ENCODE results near the gene KCTD10.

The KCTD10 gene, protein sequence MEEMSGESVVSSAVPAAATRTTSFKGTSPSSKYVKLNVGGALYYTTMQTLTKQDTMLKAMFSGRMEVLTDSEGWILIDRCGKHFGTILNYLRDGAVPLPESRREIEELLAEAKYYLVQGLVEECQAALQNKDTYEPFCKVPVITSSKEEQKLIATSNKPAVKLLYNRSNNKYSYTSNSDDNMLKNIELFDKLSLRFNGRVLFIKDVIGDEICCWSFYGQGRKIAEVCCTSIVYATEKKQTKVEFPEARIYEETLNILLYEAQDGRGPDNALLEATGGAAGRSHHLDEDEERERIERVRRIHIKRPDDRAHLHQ

DNA sequence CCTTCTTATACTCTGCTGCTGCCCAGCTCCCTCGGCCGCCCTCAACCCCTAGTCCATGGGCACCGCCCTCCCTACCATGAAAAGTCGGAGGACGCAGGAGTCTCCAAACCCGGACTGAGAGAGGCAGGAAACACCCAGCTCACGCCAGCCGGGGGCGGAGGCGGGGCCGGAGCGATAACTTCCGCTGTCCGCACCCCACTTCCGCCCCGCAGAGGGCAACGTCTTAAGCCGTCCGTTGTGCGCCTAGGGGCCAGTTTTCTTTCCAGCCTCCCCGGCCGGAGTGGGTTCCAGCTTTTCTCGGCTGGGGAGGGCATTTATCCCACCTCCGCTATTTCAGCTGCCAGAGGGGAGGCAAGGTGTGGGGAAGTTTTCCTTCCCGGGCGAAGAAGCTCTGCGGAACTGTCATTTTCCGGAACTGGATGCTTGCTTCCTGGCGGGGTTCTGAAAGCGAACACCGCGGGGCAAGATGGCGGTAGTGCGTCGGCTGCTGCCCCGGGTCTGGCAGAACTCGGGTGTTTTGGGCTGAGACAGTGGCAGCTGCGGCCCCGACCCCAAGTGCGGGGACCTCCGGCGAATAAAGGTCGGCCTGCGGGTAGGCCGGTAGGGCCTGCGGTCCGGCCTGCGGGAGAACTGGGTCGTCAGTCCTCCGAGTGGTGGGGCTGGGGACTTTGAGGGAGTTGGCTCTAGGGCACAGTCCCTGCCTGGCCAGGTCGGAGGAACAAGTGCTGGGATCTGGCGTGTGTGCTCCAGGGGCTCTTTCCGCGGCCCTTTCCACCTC lies at the start of gene KCTD10, which contains the start of gene UBE3B:
KCTD10 (minus strand) TSS at position 116 of the 778 bp plus-strand sequence; CDS start at position 78, 38 bp downstream.
UBE3B (plus strand) TSS at position 450 of the 778 bp plus-strand sequence. CDS start 5,918 bp downstream, outside the sequence.
- ATAC-seq: peak; percentile 98
- Mint-ChIP-seq H3K9me3 (no peaks in the 10 kb centered on the region), H3K4me1 (peaks cover 41% of the 10 kb centered on the region), H3K36me3 (no peaks in the 10 kb centered on the region), H3K4me3 (peak within 1 kb of the TSS; percentile 98), H3K27ac (peak within 1 kb of the TSS; percentile 98), H3K27me3 (no peaks in the 10 kb centered on the region)

DNA sequence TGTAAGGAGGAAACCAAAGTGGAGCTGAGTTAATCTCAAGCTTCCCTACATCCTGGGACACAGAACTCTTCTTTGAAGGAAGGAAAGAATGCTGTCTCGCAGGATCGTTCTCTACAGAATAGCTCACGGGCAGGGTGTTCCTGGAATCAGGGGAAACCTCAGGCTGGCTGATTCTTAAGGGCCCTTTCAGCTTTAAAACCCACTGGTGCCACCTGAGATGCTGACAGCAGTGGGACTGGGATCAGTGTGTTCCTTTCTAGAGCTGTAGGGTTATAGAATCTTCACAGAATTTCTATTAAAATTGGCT lies 48.1 kb upstream of the KCTD10 start:
- H3K4me1 Mint-ChIP-seq: no peaks in the 10 kb centered on the region
- H3K27me3 Mint-ChIP-seq: no peaks in the 10 kb centered on the region
- H3K9me3 Mint-ChIP-seq: no peaks in the 10 kb centered on the region
- no peak overlapping the region for H3K27ac Mint-ChIP-seq
- no peak for ATAC-seq
- H3K36me3 Mint-ChIP-seq: peaks cover 78% of the 10 kb centered on the region
- H3K4me3 Mint-ChIP-seq: no peak overlapping the region

DNA sequence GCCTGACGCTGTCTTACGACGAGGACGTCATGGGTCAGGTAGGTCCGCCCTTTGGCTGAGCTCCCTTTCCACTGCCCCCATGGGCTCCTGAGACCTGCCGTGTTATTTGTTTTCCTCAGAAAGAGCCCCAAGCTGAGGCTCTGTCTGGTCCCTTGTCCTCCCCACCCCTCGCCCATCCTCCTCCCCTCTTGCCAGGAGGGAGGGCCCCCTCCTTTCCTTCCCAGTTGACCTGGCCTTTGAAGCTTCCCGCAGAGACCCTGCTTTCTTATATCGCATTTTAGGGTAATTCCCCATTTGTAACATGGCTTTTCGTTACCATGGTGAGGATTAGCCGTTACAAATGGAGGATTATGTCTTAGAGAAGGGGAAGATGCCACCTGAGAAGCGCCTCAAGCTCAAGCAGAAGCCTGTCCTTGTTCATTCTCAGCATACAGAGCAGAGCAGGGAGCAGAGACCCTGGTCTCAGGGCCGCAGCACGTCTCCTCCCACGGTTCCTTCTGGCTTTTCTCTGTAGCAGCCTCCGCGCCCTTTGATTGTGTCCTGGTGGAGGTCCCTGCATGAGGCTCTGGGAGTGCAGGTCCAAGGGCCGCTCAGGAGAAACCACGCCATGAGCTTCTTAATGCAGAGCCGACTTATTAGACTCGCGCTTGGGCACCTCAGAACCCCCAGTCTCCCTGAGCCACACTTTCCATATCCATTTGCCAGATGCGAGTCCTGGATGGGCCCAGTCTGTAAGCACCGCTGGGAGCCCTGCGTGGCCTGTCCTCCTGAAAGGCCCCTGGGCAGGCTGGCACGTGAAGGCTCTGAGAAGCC lies 47.6 kb upstream of the KCTD10 start:
- H3K4me1 Mint-ChIP-seq: no peaks in the 10 kb centered on the region
- ATAC-seq: no peak
- H3K36me3 Mint-ChIP-seq: peaks cover 78% of the 10 kb centered on the region
- no peaks in the 10 kb centered on the region for H3K9me3 Mint-ChIP-seq
- H3K27ac Mint-ChIP-seq: no peak overlapping the region
- H3K27me3 Mint-ChIP-seq: no peaks in the 10 kb centered on the region
- no peak overlapping the region for H3K4me3 Mint-ChIP-seq

DNA sequence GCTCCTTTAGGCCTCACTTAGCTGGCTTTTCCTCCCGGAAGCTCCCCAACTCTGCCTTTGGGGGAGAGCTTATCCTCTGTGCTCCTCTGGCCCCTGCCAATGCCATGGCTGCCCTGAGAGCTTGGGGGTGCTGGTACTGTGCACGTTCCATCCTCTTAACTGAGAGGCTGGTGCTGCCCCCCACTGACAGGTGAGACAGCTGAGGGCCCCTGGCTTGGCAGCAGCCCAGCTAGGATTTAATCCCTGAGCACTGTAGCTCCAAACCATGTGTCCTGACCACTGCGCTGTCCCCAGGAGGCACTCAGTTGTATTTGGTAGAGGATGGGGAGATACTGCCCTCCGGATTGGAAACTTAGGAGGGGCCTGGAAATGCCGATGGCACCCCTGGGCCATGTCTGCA lies 46.4 kb upstream of the KCTD10 start:
- H3K27ac Mint-ChIP-seq: no peak overlapping the region
- ATAC-seq: no peak

DNA sequence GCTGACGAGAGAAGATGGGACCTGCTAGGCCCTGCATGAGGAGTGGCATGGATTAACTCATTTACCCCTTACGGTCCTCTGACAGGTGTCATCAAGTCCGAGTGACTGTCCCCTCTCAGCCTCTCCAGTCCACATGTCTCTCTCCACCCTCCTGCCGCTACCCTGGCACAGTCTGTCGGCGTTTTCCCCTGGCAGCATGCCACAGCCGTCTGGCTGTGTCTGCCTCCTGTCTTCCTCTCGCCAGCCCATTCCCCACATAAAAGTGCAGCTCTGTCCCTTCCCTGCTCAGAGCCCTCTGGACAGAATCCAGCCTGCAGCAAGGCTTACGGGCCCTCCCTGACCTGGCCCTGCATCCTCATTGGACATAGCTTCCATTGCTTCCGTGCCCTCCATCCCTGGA lies 46.0 kb upstream of the KCTD10 start:
- Mint-ChIP-seq H3K4me1 (no peaks in the 10 kb centered on the region), H3K27ac (no peak overlapping the region), H3K36me3 (peaks cover 81% of the 10 kb centered on the region), H3K4me3 (no peak overlapping the region), H3K27me3 (no peaks in the 10 kb centered on the region), H3K9me3 (no peaks in the 10 kb centered on the region)
- ATAC-seq: no peak

More for the DNA sequence above, 46.4 kb upstream of the KCTD10 start:
- Mint-ChIP-seq H3K36me3 (peaks cover 79% of the 10 kb centered on the region), H3K27me3 (no peaks in the 10 kb centered on the region), H3K4me1 (no peaks in the 10 kb centered on the region), H3K4me3 (no peak overlapping the region), H3K9me3 (no peaks in the 10 kb centered on the region)

DNA sequence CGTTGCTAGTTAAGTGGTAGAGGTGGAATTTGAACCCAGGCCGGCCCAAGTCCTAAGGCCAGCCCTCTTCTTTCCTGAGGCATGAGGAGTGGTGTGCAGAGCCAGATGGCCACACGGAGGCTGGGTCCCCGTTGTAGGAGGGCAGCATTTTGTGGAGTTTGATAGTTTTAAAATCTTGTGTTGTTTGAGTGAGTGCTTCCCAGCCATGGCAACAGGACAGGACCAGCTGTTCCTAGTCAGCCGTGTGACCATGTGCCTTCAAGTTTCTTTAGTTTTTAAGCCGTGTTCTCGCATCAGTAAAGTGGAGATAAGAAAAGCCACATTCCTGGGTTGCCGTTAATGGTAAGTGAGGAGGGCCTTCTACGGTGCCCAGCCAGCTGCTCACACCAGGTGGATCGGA lies 44.7 kb upstream of the KCTD10 start:
- H3K4me1 Mint-ChIP-seq: no peaks in the 10 kb centered on the region
- no peak overlapping the region for H3K27ac Mint-ChIP-seq
- H3K4me3 Mint-ChIP-seq: no peak overlapping the region
- no peak for ATAC-seq
- H3K9me3 Mint-ChIP-seq: no peaks in the 10 kb centered on the region
- no peaks in the 10 kb centered on the region for H3K27me3 Mint-ChIP-seq
- H3K36me3 Mint-ChIP-seq: peaks cover 84% of the 10 kb centered on the region

DNA sequence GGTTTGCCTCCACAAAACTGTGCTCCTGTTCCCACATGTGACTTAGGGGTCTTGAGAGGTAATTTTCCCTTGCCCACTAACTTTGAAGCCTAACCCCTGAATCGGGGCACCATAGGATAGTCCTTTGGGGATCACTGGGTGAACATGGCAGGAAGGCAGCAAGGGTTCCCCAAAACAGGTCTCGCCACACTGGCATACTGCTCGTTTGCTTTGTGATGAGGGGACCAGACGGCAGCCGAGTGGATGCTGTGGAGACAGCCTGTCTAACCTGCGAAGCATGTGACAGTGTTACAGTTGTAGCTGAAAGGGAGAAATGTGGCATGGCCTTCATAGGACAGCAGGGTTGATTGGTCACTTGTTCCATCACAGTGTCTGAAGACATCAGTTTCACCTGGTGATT lies 42.7 kb upstream of the KCTD10 start:
- Mint-ChIP-seq H3K4me3 (no peak overlapping the region), H3K4me1 (no peaks in the 10 kb centered on the region), H3K9me3 (no peaks in the 10 kb centered on the region), H3K27me3 (no peaks in the 10 kb centered on the region), H3K27ac (no peak overlapping the region), H3K36me3 (peaks cover 77% of the 10 kb centered on the region)
- no peak for ATAC-seq

- H3K36me3 Mint-ChIP-seq: peaks cover 77% of the 10 kb centered on the region
- H3K9me3 Mint-ChIP-seq: no peaks in the 10 kb centered on the region
- H3K27ac Mint-ChIP-seq: no peak overlapping the region
- no peak overlapping the region for H3K4me3 Mint-ChIP-seq
- H3K27me3 Mint-ChIP-seq: no peaks in the 10 kb centered on the region
- peak; percentile 56 for ATAC-seq
- H3K4me1 Mint-ChIP-seq: no peaks in the 10 kb centered on the region
Observed at GRCh38 chr12:109518820-109519665, 41.9 kb upstream of the KCTD10 start.

DNA sequence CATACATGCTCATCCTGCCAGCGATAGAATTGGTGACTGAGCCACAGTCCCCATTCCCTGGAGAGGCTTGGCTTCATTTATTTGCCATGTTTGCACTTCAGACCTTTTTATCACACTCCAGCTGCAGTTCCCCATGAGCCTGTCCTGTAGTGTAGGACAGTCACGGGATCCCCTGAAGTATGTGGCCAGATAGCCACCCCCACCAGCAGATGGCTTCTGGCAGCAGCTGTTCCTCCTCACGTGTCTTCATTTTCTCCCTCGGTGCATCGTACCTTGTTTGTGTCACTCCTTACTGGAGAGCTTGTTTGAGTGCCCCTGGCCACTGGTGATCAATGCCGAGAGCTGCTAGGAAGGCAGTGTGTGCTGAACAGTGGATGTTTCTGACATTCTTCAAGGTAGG lies 40.5 kb upstream of the KCTD10 start:
- no peaks in the 10 kb centered on the region for H3K27me3 Mint-ChIP-seq
- H3K9me3 Mint-ChIP-seq: no peaks in the 10 kb centered on the region
- H3K4me1 Mint-ChIP-seq: no peaks in the 10 kb centered on the region
- H3K36me3 Mint-ChIP-seq: peaks cover 77% of the 10 kb centered on the region
- no peak overlapping the region for H3K4me3 Mint-ChIP-seq
- no peak overlapping the region for H3K27ac Mint-ChIP-seq
- no peak for ATAC-seq

- ATAC-seq: no peak
- H3K27me3 Mint-ChIP-seq: no peaks in the 10 kb centered on the region
- no peak overlapping the region for H3K27ac Mint-ChIP-seq
- H3K4me3 Mint-ChIP-seq: no peak overlapping the region
- no peaks in the 10 kb centered on the region for H3K9me3 Mint-ChIP-seq
- peaks cover 81% of the 10 kb centered on the region for H3K36me3 Mint-ChIP-seq
- H3K4me1 Mint-ChIP-seq: no peaks in the 10 kb centered on the region
Observed at GRCh38 chr12:109513977-109514376, 36.9 kb upstream of the KCTD10 start.

DNA sequence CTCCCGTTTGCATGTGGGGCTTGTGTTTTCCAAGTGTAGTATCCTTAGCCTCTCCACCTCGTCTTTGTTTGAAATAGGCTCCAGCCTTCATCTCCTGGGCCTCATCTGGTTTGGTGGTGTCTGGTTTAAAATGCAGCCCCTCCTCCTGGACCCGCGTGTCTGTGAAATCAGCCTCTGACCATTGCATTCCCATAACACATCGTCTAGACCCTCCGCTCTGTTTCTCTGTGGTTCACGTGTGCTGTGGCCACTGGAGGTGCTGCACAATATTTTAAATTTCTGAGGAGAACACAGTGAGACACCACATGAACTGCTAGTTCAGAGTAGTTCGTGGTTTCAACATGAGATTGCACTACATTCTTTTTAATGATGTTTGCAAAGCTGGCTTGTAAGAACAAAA lies 36.0 kb upstream of the KCTD10 start:
- Mint-ChIP-seq H3K4me3 (no peak overlapping the region), H3K36me3 (peaks cover 78% of the 10 kb centered on the region), H3K4me1 (no peaks in the 10 kb centered on the region)

DNA sequence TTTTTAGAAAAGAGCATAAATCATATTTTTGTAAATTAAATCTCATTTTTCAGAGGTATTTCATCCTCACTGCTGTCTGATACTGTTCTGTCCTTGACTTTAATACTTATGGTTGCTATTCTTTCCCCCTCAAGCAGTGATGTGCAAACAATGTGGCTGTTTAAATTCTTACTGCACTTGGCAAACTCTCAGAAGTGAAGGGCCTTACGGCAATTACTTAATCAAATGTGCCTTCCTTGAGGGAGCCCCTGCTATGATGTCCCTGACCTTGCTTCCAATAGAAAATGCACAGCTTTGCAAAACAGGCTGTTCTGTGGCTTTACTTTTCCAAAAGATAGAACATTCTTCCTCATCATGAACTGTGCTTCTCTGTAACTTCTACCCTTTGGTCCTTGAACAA lies 35.5 kb upstream of the KCTD10 start:
- no peaks in the 10 kb centered on the region for H3K27me3 Mint-ChIP-seq
- no peak overlapping the region for H3K4me3 Mint-ChIP-seq
- H3K4me1 Mint-ChIP-seq: no peaks in the 10 kb centered on the region
- no peaks in the 10 kb centered on the region for H3K9me3 Mint-ChIP-seq
- no peak for ATAC-seq
- peaks cover 78% of the 10 kb centered on the region for H3K36me3 Mint-ChIP-seq
- H3K27ac Mint-ChIP-seq: no peak overlapping the region

More for the DNA sequence above, 36.0 kb upstream of the KCTD10 start:
- H3K27me3 Mint-ChIP-seq: no peaks in the 10 kb centered on the region
- no peaks in the 10 kb centered on the region for H3K9me3 Mint-ChIP-seq
- H3K27ac Mint-ChIP-seq: no peak overlapping the region
- no peak for ATAC-seq

GRCh38 chr12:109510196-109510595 lies 33.1 kb upstream of the KCTD10 start:
- no peaks in the 10 kb centered on the region for H3K27me3 Mint-ChIP-seq
- no peak for ATAC-seq
- peaks cover 77% of the 10 kb centered on the region for H3K36me3 Mint-ChIP-seq
- no peak overlapping the region for H3K27ac Mint-ChIP-seq
- H3K4me3 Mint-ChIP-seq: no peak overlapping the region
- H3K4me1 Mint-ChIP-seq: no peaks in the 10 kb centered on the region
- no peaks in the 10 kb centered on the region for H3K9me3 Mint-ChIP-seq

DNA sequence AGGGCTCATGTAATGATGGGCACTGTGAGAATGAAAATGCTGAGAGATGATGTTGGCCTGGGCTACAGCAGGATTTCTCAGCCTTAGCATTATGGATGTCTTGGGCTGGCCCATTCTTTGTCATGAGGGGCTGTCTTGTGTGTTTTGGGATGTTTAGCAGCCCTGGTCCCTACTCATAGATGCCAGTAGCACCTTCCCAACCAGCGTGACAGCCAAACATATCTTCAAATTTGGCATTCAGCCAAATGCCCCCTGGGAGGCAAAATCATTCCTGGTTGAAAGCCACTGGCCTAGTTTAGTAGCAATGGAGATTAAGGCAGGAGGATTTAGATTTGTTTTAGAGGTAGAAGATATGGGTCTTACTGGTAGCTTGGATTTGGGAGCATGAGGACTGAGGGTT lies 27.0 kb upstream of the KCTD10 start:
- Mint-ChIP-seq H3K36me3 (peaks cover 76% of the 10 kb centered on the region), H3K4me1 (no peaks in the 10 kb centered on the region), H3K4me3 (no peak overlapping the region), H3K27ac (peak overlapping the region; percentile 17), H3K9me3 (no peaks in the 10 kb centered on the region), H3K27me3 (no peaks in the 10 kb centered on the region)
- ATAC-seq: no peak

GRCh38 chr12:109503611-109504010 lies 26.5 kb upstream of the KCTD10 start:
- Mint-ChIP-seq H3K9me3 (no peaks in the 10 kb centered on the region), H3K4me1 (no peaks in the 10 kb centered on the region), H3K27ac (no peak overlapping the region), H3K27me3 (no peaks in the 10 kb centered on the region), H3K4me3 (no peak overlapping the region), H3K36me3 (peaks cover 80% of the 10 kb centered on the region)
- ATAC-seq: no peak

All from stimulated activated memory B cell treated with anti-CD40 and anti-IgM and Interleukin-4, amounts not matched to agents 10 μg/mL and 1 μg/mL and 100 μg/mL, for 72 hours (primary cell).